GM12878 (cell line): ENCODE data around the gene TTLL1. TPM values are rescaled to one million over a fixed set of nuclear protein-coding genes. Genes with fewer than 3 reads are reported as not detected.
A peak's percentile ranks its signal among the peaks of the same experiment; 100 is the strongest.

ENCODE experiments used
- BHLHE40 ChIP-seq, 2 experiments: fragments of 450-650 bp in 1 of 2; IDR thresholded peaks; 2 replicates each; pipeline ENCODE4 v1.6.1; 2011 to 2017; ENCODE audit warnings: low read depth in 2 of 2, borderline replicate concordance in 1 of 2, improper control_type of control experiment in 1 of 2, low read length in 1 of 2, mild to moderate bottlenecking in 1 of 2
- CBX5 ChIP-seq: sonication (generic); IDR thresholded peaks from 2 replicates; pipeline ENCODE4 v1.6.1; 2016; ENCODE audit warnings: low read depth, moderate library complexity, mild to moderate bottlenecking, inconsistent platforms
- CHD4 ChIP-seq: fragments of 200-600 bp; sonication (generic); IDR thresholded peaks from 2 replicates; pipeline ENCODE4 v1.6.1; 2016; ENCODE audit warnings: mild to moderate bottlenecking
- CREM ChIP-seq: IDR thresholded peaks from 2 replicates; pipeline ENCODE4 v1.6.1; 2014; ENCODE audit warnings: antibody characterized with exemption, low read depth
- EGR1 ChIP-seq, 2 experiments: IDR thresholded peaks; 1 replicate in 1 of 2; 2 replicates in 1 of 2; pipeline ENCODE4 v1.6.1; 2011 to 2012; ENCODE audit warnings: low read depth in 2 of 2, low read length in 2 of 2, borderline replicate concordance in 1 of 2, mild to moderate bottlenecking in 1 of 2, moderate library complexity in 1 of 2
- ETV6 ChIP-seq, 2 experiments: fragments of 450-650 bp in 1 of 2; IDR thresholded peaks in 1 of 2; conservative IDR thresholded peaks in 1 of 2; 2 replicates each; pipeline ENCODE4 v1.6.1; 2014; ENCODE audit warnings: antibody characterized with exemption in 1 of 2, borderline replicate concordance in 1 of 2, low read depth in 1 of 2, mild to moderate bottlenecking in 1 of 2, moderate library complexity in 1 of 2
- EZH2 ChIP-seq: IDR thresholded peaks from 2 replicates; pipeline ENCODE4 v1.6.1; 2012; ENCODE audit warnings: low read depth, mild to moderate bottlenecking, control low read depth, inconsistent platforms, low read length, borderline replicate concordance; ENCODE audit not compliant: control insufficient read depth
- HCFC1 ChIP-seq: fragments of 150-350 bp; IDR thresholded peaks from 2 replicates; pipeline ENCODE4 v1.6.1; 2014; ENCODE audit warnings: low read length
- LARP7 ChIP-seq: fragments of 450-650 bp; IDR thresholded peaks from 2 replicates; pipeline ENCODE4 v1.6.1; 2017; ENCODE audit warnings: mild to moderate bottlenecking
- MAX ChIP-seq: IDR thresholded peaks from 2 replicates; pipeline ENCODE4 v1.6.1; 2012; ENCODE audit warnings: low read depth, low read length, improper control_type of control experiment
- MEF2B ChIP-seq: fragments of 450-650 bp; IDR thresholded peaks from 2 replicates; pipeline ENCODE4 v1.6.1; 2018; ENCODE audit warnings: mild to moderate bottlenecking, moderate library complexity; ENCODE audit not compliant: partially characterized antibody, poor library complexity, severe bottlenecking
- MTA2 ChIP-seq: fragments of 450-650 bp; IDR thresholded peaks from 2 replicates; pipeline ENCODE4 v1.6.1; 2016; ENCODE audit warnings: low read depth, mild to moderate bottlenecking, moderate library complexity
- NFXL1 ChIP-seq: fragments of 450-650 bp; IDR thresholded peaks from 2 replicates; pipeline ENCODE4 v1.6.1; 2017; ENCODE audit warnings: antibody characterized with exemption, mild to moderate bottlenecking, borderline replicate concordance
- NFYA ChIP-seq: IDR thresholded peaks from 2 replicates; pipeline ENCODE4 v1.6.1; 2011; ENCODE audit warnings: low read depth, mild to moderate bottlenecking, low read length, improper control_type of control experiment, borderline replicate concordance
- NKRF ChIP-seq: fragments of 450-650 bp; conservative IDR thresholded peaks from 2 replicates; pipeline ENCODE4 v1.6.1; 2017; ENCODE audit warnings: mild to moderate bottlenecking, moderate library complexity
- NR2C2 ChIP-seq: IDR thresholded peaks from 2 replicates; pipeline ENCODE4 v1.6.1; 2011; ENCODE audit warnings: borderline replicate concordance, low read depth; ENCODE audit not compliant: control insufficient read depth, insufficient read length
- PBX3 ChIP-seq: IDR thresholded peaks from 2 replicates; pipeline ENCODE4 v1.6.1; 2011; ENCODE audit warnings: mild to moderate bottlenecking, low read depth, low read length, moderate library complexity; ENCODE audit not compliant: insufficient replicate concordance
- RELA ChIP-seq: fragments of 450-650 bp; IDR thresholded peaks from 2 replicates; pipeline ENCODE4 v1.8.0; 2014; ENCODE audit warnings: borderline replicate concordance; ENCODE audit not compliant: partially characterized antibody
- RELB ChIP-seq: fragments of 450-650 bp; IDR thresholded peaks from 2 replicates; pipeline ENCODE4 v1.6.1; 2017; ENCODE audit warnings: low read depth, mild to moderate bottlenecking, moderate library complexity
- SIX5 ChIP-seq: IDR thresholded peaks from 2 replicates; pipeline ENCODE4 v1.6.1; 2011; ENCODE audit warnings: mild to moderate bottlenecking, low read depth, low read length, moderate library complexity; ENCODE audit not compliant: severe bottlenecking
- SMAD5 ChIP-seq: IDR thresholded peaks from 2 replicates; pipeline ENCODE4 v1.6.1; 2016; ENCODE audit warnings: antibody characterized with exemption, low read depth
- SREBF1 ChIP-seq: IDR thresholded peaks from 2 replicates; pipeline ENCODE4 v1.6.1; 2012; ENCODE audit warnings: mild to moderate bottlenecking, low read length
- SREBF2 ChIP-seq: IDR thresholded peaks from 2 replicates; pipeline ENCODE4 v1.6.1; 2012; ENCODE audit warnings: mild to moderate bottlenecking, low read length
- SUZ12 ChIP-seq: fragments of 200-600 bp; sonication (generic); IDR thresholded peaks from one replicate; pipeline ENCODE4 v1.6.1; 2018; ENCODE audit warnings: antibody characterized with exemption, mild to moderate bottlenecking; ENCODE audit not compliant: unreplicated experiment
- TCF7 ChIP-seq: IDR thresholded peaks from 2 replicates; pipeline ENCODE4 v1.6.1; 2014; ENCODE audit warnings: antibody characterized with exemption, borderline replicate concordance
- polyA plus RNA-seq, 11 experiments: library from polyadenylated mRNA; depleted of rRNA in 4 of 11; unstranded in 6 of 11; stranded (reverse) in 5 of 11; fragments of >200 nt; fragmentation: Nextera tagmentation in 4 of 11; fragmentation: Illumina TruSeq in 1 of 11; extraction: Ambion mirVana in 4 of 11; extraction: Trizol in 1 of 11; gene quantifications; 1 replicate in 1 of 11; 2 replicates in 10 of 11; pipeline versions ENCODE4 v1.2.1 to v1.2.3, GENCODE V29; 2011 to 2016; ENCODE audit warnings: inconsistent platforms in 2 of 11, missing spikeins in 2 of 11, low read depth in 1 of 11
- total RNA-seq, 4 experiments: library from RNA; depleted of rRNA in 3 of 4; stranded (reverse); fragments of >200 nt in 3 of 4; fragmentation: Illumina TruSeq in 1 of 4; extraction: Trizol in 1 of 4; gene quantifications; 2 replicates each; pipeline versions ENCODE4 v1.2.1 to v1.2.3, GENCODE V29; 2013 to 2021

Gene TTLL1
- total and polyA plus RNA-seq, 10 of the 15 experiments (the other 5 are each of a cell fraction or from before 2014, with no cell fraction given), result 0.39 to 4.8 (median 3.2) TPM

- no peak for TF ChIP-seq PBX3
- TF ChIP-seq SREBF2, result no peak
- no peak for TF ChIP-seq NFXL1
- TF ChIP-seq CHD4, result no peak
- no peak for TF ChIP-seq TCF7
- no peak; the same call in 1 of the 2 replicates for TF ChIP-seq CREM
- TF ChIP-seq HCFC1, result peak; percentile 73
- TF ChIP-seq CBX5, result no peak
- TF ChIP-seq SUZ12, result no peak
- peak; percentile 84 for TF ChIP-seq SREBF1
- TF ChIP-seq SMAD5, result no peak
- peak; percentile 70 for TF ChIP-seq NR2C2
- no peak for TF ChIP-seq NFYA
- no peak for TF ChIP-seq ETV6 (conservative IDR thresholded peaks at IDR 0.05 in 1 of 2, IDR thresholded peaks at IDR 0.05 in 1 of 2; ENCODE audit: borderline replicate concordance in 1 of 2, low read depth in 1 of 2)
- TF ChIP-seq MAX, result peak; percentile 34; the same call in 1 of the 2 replicates
- TF ChIP-seq EGR1 (IDR thresholded peaks at IDR 0.05; ENCODE audit: borderline replicate concordance in 1 of 2, low read depth in 2 of 2, low read length in 2 of 2), result peak in 1 of 2 experiments; percentile 31; a peak in 1 of 3 replicates
- 0 out of 2 replicates have a peak, but pooled peaks have one; percentile 44 for TF ChIP-seq MTA2
- no peak for TF ChIP-seq EZH2
- peak; percentile 87 for TF ChIP-seq NKRF
- peak in 1 of 2 experiments; percentile 71; a peak in 1 of 4 replicates for TF ChIP-seq BHLHE40 (IDR thresholded peaks at IDR 0.05; ENCODE audit: borderline replicate concordance in 1 of 2, low read depth in 2 of 2, low read length in 1 of 2)
- no peak for TF ChIP-seq RELB
- TF ChIP-seq LARP7, result peak; percentile 83
- TF ChIP-seq SIX5, result peak; percentile 50
- no peak for TF ChIP-seq RELA
- TF ChIP-seq MEF2B, result no peak
These were observed at the start of gene TTLL1 (continued) for GRCh38 chr22:43088984-43089717.
